GM23338 (cell line): Measurements from ENCODE around the gene CDH23.

Source experiments
- EZH2 ChIP-seq: fragments of 200-600 bp; sonication (generic); IDR thresholded peaks from one replicate; pipeline ENCODE4 v1.8.0; 2017; ENCODE audit warnings: antibody characterized with exemption, mild to moderate bottlenecking, low read depth; ENCODE audit not compliant: unreplicated experiment
- POLR2AphosphoS5 ChIP-seq: IDR thresholded peaks from 2 replicates; pipeline ENCODE4 v1.6.1; 2016; ENCODE audit warnings: antibody characterized with exemption, low read depth
- TF ChIP-seq, protein P1 (sequence below), 2 experiments: fragments of 200-600 bp in 1 of 2; sonication (generic) in 1 of 2; conservative IDR thresholded peaks; 2 replicates each; pipeline versions ENCODE4 v1.5.1 to v1.6.1; 2016 to 2017; ENCODE audit warnings: antibody characterized with exemption in 2 of 2, low read depth in 2 of 2, mild to moderate bottlenecking in 2 of 2, moderate library complexity in 1 of 2

DNA sequence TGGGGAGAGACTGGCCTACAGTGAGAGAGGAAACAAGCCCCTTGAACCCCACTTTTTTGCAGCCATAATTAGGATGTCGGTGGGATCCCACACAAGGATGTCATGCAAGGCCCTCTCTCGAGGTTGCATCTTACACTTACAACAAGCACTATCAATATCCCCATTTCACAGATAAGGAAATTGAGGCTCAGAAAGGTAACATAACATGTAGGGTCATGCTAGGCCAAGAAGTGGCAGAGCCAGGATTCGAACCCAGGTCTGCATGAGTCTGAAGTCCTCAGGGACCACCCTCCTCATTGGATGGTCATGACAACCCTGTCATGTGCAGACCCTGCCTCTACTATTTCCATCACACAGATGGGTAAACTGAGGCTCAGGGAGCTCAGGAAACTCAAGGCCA is 199.4 kb downstream of the CDH23 start:
- TF ChIP-seq, protein P1, sequence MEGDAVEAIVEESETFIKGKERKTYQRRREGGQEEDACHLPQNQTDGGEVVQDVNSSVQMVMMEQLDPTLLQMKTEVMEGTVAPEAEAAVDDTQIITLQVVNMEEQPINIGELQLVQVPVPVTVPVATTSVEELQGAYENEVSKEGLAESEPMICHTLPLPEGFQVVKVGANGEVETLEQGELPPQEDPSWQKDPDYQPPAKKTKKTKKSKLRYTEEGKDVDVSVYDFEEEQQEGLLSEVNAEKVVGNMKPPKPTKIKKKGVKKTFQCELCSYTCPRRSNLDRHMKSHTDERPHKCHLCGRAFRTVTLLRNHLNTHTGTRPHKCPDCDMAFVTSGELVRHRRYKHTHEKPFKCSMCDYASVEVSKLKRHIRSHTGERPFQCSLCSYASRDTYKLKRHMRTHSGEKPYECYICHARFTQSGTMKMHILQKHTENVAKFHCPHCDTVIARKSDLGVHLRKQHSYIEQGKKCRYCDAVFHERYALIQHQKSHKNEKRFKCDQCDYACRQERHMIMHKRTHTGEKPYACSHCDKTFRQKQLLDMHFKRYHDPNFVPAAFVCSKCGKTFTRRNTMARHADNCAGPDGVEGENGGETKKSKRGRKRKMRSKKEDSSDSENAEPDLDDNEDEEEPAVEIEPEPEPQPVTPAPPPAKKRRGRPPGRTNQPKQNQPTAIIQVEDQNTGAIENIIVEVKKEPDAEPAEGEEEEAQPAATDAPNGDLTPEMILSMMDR (conservative IDR thresholded peaks at IDR 0.05; ENCODE audit: low read depth in 2 of 2), result no peak
- TF ChIP-seq EZH2 (no peak), POLR2AphosphoS5 (no peak)
